SK-N-SH (cell line): ENCODE results near the gene SNX3. TPM values are rescaled to one million over a fixed set of nuclear protein-coding genes. Genes with fewer than 3 reads are reported as not detected.

Experiments
- CTCF ChIA-PET: fragments of 300-600, 350-600 bp; formaldehyde crosslinking; extraction: SDS; loops from one replicate; lab custom pipeline; 2021; lab: Yijun Ruan, JAX
- POLR2A ChIA-PET: fragments of 350-600 bp; sonication (Branson Sonifier 250); formaldehyde crosslinking; extraction: SDS; loops from one replicate; lab custom pipeline; 2020; ENCODE audit warnings: antibody characterized with exemption, inconsistent platforms; lab: Yijun Ruan, JAX
- DNase-seq: peaks from one replicate; pipeline ENCODE4 v3.0.0; 2012
- H2AFZ ChIP-seq: fragments of 200-600 bp; sonication (generic); 2 replicates; pipeline ENCODE4 v1.8.1; 2016; ENCODE audit warnings: antibody characterized with exemption, mild to moderate bottlenecking, low read depth
- H3F3A ChIP-seq: fragments of 200-600 bp; sonication (generic); replicated peaks from 2 replicates; pipeline ENCODE3; 2016; ENCODE audit warnings: antibody characterized with exemption, mild to moderate bottlenecking; ENCODE audit not compliant: insufficient read depth
- H3K27ac ChIP-seq, 2 experiments: fragments of 200-500 bp in 1 of 2; fragments of 200-600 bp in 1 of 2; sonication (Bioruptor generic) in 1 of 2; sonication (generic), shearing (Covaris generic) in 1 of 2; 2 replicates each; pipeline versions ENCODE4 v1.5.1 to v1.6.1; 2014 to 2016; ENCODE audit warnings: low read depth in 2 of 2, inconsistent platforms in 1 of 2, low read length in 1 of 2, mild to moderate bottlenecking in 1 of 2, mixed read lengths in 1 of 2
- H3K27me3 ChIP-seq: fragments of 200-600 bp; sonication (generic), shearing (Covaris generic); 2 replicates; pipeline ENCODE4 v1.6.1; 2016; ENCODE audit warnings: mixed run types; ENCODE audit not compliant: insufficient read depth
- H3K36me3 ChIP-seq, 2 experiments: fragments of 200-500 bp in 1 of 2; fragments of 200-600 bp in 1 of 2; sonication (Bioruptor generic) in 1 of 2; sonication (generic) in 1 of 2; replicated peaks in 1 of 2; 2 replicates each; pipeline versions ENCODE3 to v1.5.1; 2014 to 2016; ENCODE audit warnings: low read length in 1 of 2, mild to moderate bottlenecking in 1 of 2; ENCODE audit not compliant: insufficient read depth in 2 of 2, control insufficient read depth in 1 of 2
- H3K4me1 ChIP-seq, 2 experiments: fragments of 200-500 bp in 1 of 2; fragments of 200-600 bp in 1 of 2; sonication (Bioruptor generic) in 1 of 2; sonication (generic), shearing (Covaris generic) in 1 of 2; 2 replicates each; pipeline versions ENCODE4 v1.5.1 to v1.6.1; 2014 to 2016; ENCODE audit warnings: low read depth in 1 of 2, low read length in 1 of 2, mixed run types in 1 of 2; ENCODE audit not compliant: insufficient read depth in 2 of 2, control insufficient read depth in 1 of 2
- H3K4me2 ChIP-seq: fragments of 200-600 bp; sonication (generic), shearing (Covaris generic); 2 replicates; pipeline ENCODE4 v1.6.1; 2017; ENCODE audit warnings: mixed run types
- H3K4me3 ChIP-seq, 2 experiments: fragments of 200-500 bp in 1 of 2; fragments of 200-600 bp in 1 of 2; sonication (Bioruptor generic) in 1 of 2; sonication (generic), shearing (Covaris generic) in 1 of 2; 2 replicates each; pipeline versions ENCODE4 v1.5.1 to v1.8.1; 2014 to 2016; ENCODE audit warnings: low read depth in 2 of 2, inconsistent platforms in 1 of 2, low read length in 1 of 2, mild to moderate bottlenecking in 1 of 2, mixed read lengths in 1 of 2, moderate library complexity in 1 of 2
- H3K79me2 ChIP-seq: fragments of 200-600 bp; sonication (generic); 2 replicates; pipeline ENCODE4 v1.8.1; 2017; ENCODE audit warnings: mild to moderate bottlenecking; ENCODE audit not compliant: insufficient read depth
- H3K9ac ChIP-seq: fragments of 200-600 bp; sonication (generic); 2 replicates; pipeline ENCODE4 v1.6.1; 2017; ENCODE audit warnings: mixed run types
- H3K9me2 ChIP-seq: fragments of 200-600 bp; sonication (generic); 2 replicates; pipeline ENCODE4 v1.6.1; 2017; ENCODE audit warnings: mixed run types
- H3K9me3 ChIP-seq: fragments of 200-600 bp; sonication (generic); 2 replicates; pipeline ENCODE4 v1.6.1; 2017; ENCODE audit warnings: mixed run types, mild to moderate bottlenecking, moderate library complexity
- H4K20me1 ChIP-seq: fragments of 200-600 bp; sonication (generic); 2 replicates; pipeline ENCODE4 v1.6.1; 2017; ENCODE audit warnings: mild to moderate bottlenecking, mixed run types; ENCODE audit not compliant: insufficient read depth
- CTCF ChIP-seq: fragments of 200-600 bp; sonication (generic); IDR thresholded peaks from 2 replicates; pipeline ENCODE4 v1.6.1; 2017; ENCODE audit warnings: antibody characterized with exemption, mild to moderate bottlenecking, moderate library complexity
- EP300 ChIP-seq, 2 experiments: IDR thresholded peaks; 2 replicates each; pipeline versions ENCODE4 v1.4.0 to v1.6.1; 2012; ENCODE audit warnings: borderline replicate concordance in 1 of 2, low read depth in 1 of 2, low read length in 1 of 2
- FOSL2 ChIP-seq: IDR thresholded peaks from 2 replicates; pipeline ENCODE4 v1.4.0; 2012; ENCODE audit warnings: low read depth, mild to moderate bottlenecking, moderate library complexity, borderline replicate concordance
- GABPA ChIP-seq: IDR thresholded peaks from 2 replicates; pipeline ENCODE4 v1.4.0; 2012; ENCODE audit warnings: low read depth, mild to moderate bottlenecking
- GATA2 ChIP-seq: sonication (generic); formaldehyde crosslinking; IDR thresholded peaks from 2 replicates; pipeline ENCODE4 v1.5.0; 2020; ENCODE audit warnings: mild to moderate bottlenecking, missing genetic modification reagents
- IRF3 ChIP-seq: fragments of 150-350 bp; IDR thresholded peaks from 2 replicates; pipeline ENCODE4 v1.6.1; 2016; ENCODE audit warnings: mild to moderate bottlenecking, low read depth, low read length
- MEF2A ChIP-seq: IDR thresholded peaks from 2 replicates; pipeline ENCODE4 v1.4.0; 2012; ENCODE audit warnings: low read depth, borderline replicate concordance
- MXI1 ChIP-seq: IDR thresholded peaks from 2 replicates; pipeline ENCODE4 v1.6.1; 2012; ENCODE audit warnings: mild to moderate bottlenecking, low read depth, low read length, improper control_type of control experiment
- PBX3 ChIP-seq: IDR thresholded peaks from 2 replicates; pipeline ENCODE4; 2012
- RAD21 ChIP-seq: IDR thresholded peaks from 2 replicates; pipeline ENCODE4 v1.6.1; 2012; ENCODE audit warnings: mild to moderate bottlenecking, low read length
- RCOR1 ChIP-seq: fragments of 150-350 bp; IDR thresholded peaks from 2 replicates; pipeline ENCODE4 v1.6.1; 2017; ENCODE audit warnings: antibody characterized with exemption, low read length
- REST ChIP-seq: IDR thresholded peaks from 2 replicates; pipeline ENCODE4 v1.6.1; 2012; ENCODE audit warnings: mild to moderate bottlenecking, low read depth, low read length, moderate library complexity
- SMC3 ChIP-seq: IDR thresholded peaks from 2 replicates; pipeline ENCODE4 v1.6.1; 2012; ENCODE audit warnings: low read depth, low read length, improper control_type of control experiment
- TAF1 ChIP-seq: IDR thresholded peaks from 2 replicates; pipeline ENCODE4 v1.6.1; 2012; ENCODE audit warnings: low read depth, mild to moderate bottlenecking, low read length, moderate library complexity, borderline replicate concordance
- TCF12 ChIP-seq: IDR thresholded peaks from 2 replicates; pipeline ENCODE4 v1.4.0; 2012
- TEAD4 ChIP-seq: IDR thresholded peaks from 2 replicates; pipeline ENCODE4 v1.4.0; 2012; ENCODE audit warnings: mild to moderate bottlenecking, borderline replicate concordance; ENCODE audit not compliant: insufficient read depth
- USF1 ChIP-seq: IDR thresholded peaks from 2 replicates; pipeline ENCODE4 v1.4.0; 2012; ENCODE audit warnings: low read depth, borderline replicate concordance
- YY1 ChIP-seq: IDR thresholded peaks from 2 replicates; pipeline ENCODE4 v1.4.0; 2012; ENCODE audit warnings: low read depth, mild to moderate bottlenecking
- ZBTB33 ChIP-seq: IDR thresholded peaks from 2 replicates; pipeline ENCODE4 v1.4.0; 2012; ENCODE audit warnings: low read depth, borderline replicate concordance
- WGBS: methylation state at CpG from one replicate; pipeline ENCODE4 v1.1.6; 2017; ENCODE audit warnings: low lambda C conversion rate; 5-methylcytosine and 5-hydroxymethylcytosine counted together
- polyA plus RNA-seq, 3 experiments: library from polyadenylated mRNA; depleted of rRNA; stranded (reverse); fragments of >200 nt; gene quantifications; 2 replicates each; pipeline ENCODE4 v1.2.3, GENCODE V29; 2012

SNX3 gene
- polyA plus RNA-seq, 1 of the 3 experiments (the other 2 are of a cell fraction) = 105 TPM

GRCh38 chr6:108198761-108199498, 61.9 kb downstream of the SNX3 start:
- Histone ChIP-seq H3F3A (no peaks in the 10 kb centered on the region), H3K9me2 (no peaks in the 10 kb centered on the region), H3K79me2 (no peaks in the 10 kb centered on the region), H3K27ac (no peak overlapping the region), H3K9me3 (no peaks in the 10 kb centered on the region), H3K4me3 (no peak overlapping the region), H3K4me1 (no peaks in the 10 kb centered on the region), H3K4me2 (no peak overlapping the region), H2AFZ (no peak overlapping the region), H3K27me3 (no peaks in the 10 kb centered on the region), H3K9ac (no peak overlapping the region), H3K36me3 (no peaks in the 10 kb centered on the region), H4K20me1 (no peaks in the 10 kb centered on the region)
- WGBS = 81% methylated on average over 11 of the region's 19 CpGs
- no peak for DNase-seq
- TF ChIP-seq PBX3 (no peak), TEAD4 (no peak), RCOR1 (no peak), REST (no peak), TCF12 (no peak), SMC3 (no peak), USF1 (no peak), YY1 (no peak), TAF1 (no peak), MXI1 (no peak), ZBTB33 (no peak), FOSL2 (no peak), IRF3 (no peak), CTCF (no peak), RAD21 (no peak), GABPA (no peak), GATA2 (no peak), MEF2A (no peak), EP300 (IDR thresholded peaks at IDR 0.05; ENCODE audit: borderline replicate concordance in 1 of 2, low read depth in 1 of 2, low read length in 1 of 2) (no peak)
- ChIA-PET POLR2A (no interaction called here), CTCF (no interaction called here)
